Measurements from ENCODE around the gene ZNF473.
"Not testable (repeated sequence)": the region's sequence is repeated elsewhere in the genome, so short reads cannot be mapped to it uniquely, and the experiment has no call there.

DNA sequence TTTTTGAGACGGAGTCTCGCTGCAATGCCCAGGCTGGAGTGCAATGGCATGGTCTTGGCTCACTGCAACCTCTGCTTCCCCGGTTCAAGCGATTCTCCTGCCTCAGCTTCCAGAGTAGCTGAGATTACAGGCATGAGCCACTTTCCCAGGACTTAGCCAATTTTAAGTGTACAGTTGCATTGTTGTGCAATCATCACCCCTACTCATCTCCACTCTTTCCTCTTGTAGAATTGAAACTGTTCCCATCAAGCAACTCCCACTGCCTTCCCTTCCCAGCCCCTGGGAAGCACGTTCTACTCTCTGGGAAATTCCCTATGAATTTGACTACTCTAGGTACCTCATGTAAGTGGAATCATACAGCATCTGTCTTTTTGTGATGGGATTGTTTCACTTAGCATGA, 53.2 kb downstream of the ZNF473 start:
- TF ChIP-seq, protein P1, sequence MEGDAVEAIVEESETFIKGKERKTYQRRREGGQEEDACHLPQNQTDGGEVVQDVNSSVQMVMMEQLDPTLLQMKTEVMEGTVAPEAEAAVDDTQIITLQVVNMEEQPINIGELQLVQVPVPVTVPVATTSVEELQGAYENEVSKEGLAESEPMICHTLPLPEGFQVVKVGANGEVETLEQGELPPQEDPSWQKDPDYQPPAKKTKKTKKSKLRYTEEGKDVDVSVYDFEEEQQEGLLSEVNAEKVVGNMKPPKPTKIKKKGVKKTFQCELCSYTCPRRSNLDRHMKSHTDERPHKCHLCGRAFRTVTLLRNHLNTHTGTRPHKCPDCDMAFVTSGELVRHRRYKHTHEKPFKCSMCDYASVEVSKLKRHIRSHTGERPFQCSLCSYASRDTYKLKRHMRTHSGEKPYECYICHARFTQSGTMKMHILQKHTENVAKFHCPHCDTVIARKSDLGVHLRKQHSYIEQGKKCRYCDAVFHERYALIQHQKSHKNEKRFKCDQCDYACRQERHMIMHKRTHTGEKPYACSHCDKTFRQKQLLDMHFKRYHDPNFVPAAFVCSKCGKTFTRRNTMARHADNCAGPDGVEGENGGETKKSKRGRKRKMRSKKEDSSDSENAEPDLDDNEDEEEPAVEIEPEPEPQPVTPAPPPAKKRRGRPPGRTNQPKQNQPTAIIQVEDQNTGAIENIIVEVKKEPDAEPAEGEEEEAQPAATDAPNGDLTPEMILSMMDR (conservative IDR thresholded peaks at IDR 0.05; ENCODE audit: low read length) = not testable (repeated sequence)
- not testable (repeated sequence) for TF ChIP-seq EZH2phosphoT487 (IDR thresholded peaks at IDR 0.05; ENCODE audit: borderline replicate concordance)

Data from Loucy (cell line).